Smooth muscle cell (in vitro differentiated cells): Measurements from ENCODE around the gene RAP1GAP2. TPM values are rescaled to one million over a fixed set of nuclear protein-coding genes. Genes with fewer than 3 reads are reported as not detected.

Experiments
- DNase-seq: peaks from one replicate; lab custom pipeline; 2025; ENCODE audit not compliant: unreplicated experiment; lab: John Stamatoyannopoulos, UW
- H2AFZ ChIP-seq: fragments of 200-600 bp; sonication (generic); 2 replicates; pipeline ENCODE4 v1.6.0; 2016; ENCODE audit warnings: antibody characterized with exemption, low read depth, mild to moderate bottlenecking
- H3F3A ChIP-seq: fragments of 200-600 bp; sonication (generic); 2 replicates; pipeline ENCODE4 v1.6.0; 2017; ENCODE audit warnings: antibody characterized with exemption, low read depth
- H3K27ac ChIP-seq: fragments of 200-600 bp; sonication (generic); 2 replicates; pipeline ENCODE4 v1.5.1; 2016; ENCODE audit warnings: low read depth, mild to moderate bottlenecking
- H3K27me3 ChIP-seq: fragments of 200-600 bp; sonication (generic); 2 replicates; pipeline ENCODE4 v1.6.1; 2016; ENCODE audit warnings: low read depth, mild to moderate bottlenecking
- H3K36me3 ChIP-seq: fragments of 200-600 bp; sonication (generic); 2 replicates; pipeline ENCODE4 v1.5.1; 2016; ENCODE audit warnings: low read depth
- H3K4me1 ChIP-seq: fragments of 200-600 bp; sonication (generic); 2 replicates; pipeline ENCODE4 v1.5.1; 2016; ENCODE audit warnings: low read depth
- H3K4me2 ChIP-seq: fragments of 200-600 bp; sonication (generic); 2 replicates; pipeline ENCODE4 v1.6.0; 2016; ENCODE audit warnings: mild to moderate bottlenecking
- H3K4me3 ChIP-seq: fragments of 200-600 bp; sonication (generic); 2 replicates; pipeline ENCODE4 v1.5.1; 2016; ENCODE audit warnings: mild to moderate bottlenecking
- H3K79me2 ChIP-seq: fragments of 200-600 bp; sonication (generic); 2 replicates; pipeline ENCODE4 v1.6.0; 2016; ENCODE audit warnings: low read depth, mild to moderate bottlenecking
- H3K9ac ChIP-seq: fragments of 200-600 bp; sonication (generic); 2 replicates; pipeline ENCODE4 v1.6.0; 2016; ENCODE audit warnings: low read depth
- H3K9me3 ChIP-seq: fragments of 200-600 bp; sonication (generic); replicated peaks from 2 replicates; pipeline ENCODE4 v1.5.1; 2016; ENCODE audit warnings: low read depth
- H4K20me1 ChIP-seq: fragments of 200-600 bp; sonication (generic); 2 replicates; pipeline ENCODE4 v1.6.0; 2016; ENCODE audit warnings: low read depth
- CTCF ChIP-seq: fragments of 200-600 bp; sonication (generic); IDR thresholded peaks from 2 replicates; pipeline ENCODE4 v1.5.1; 2017; ENCODE audit warnings: borderline replicate concordance, mild to moderate bottlenecking, antibody characterized with exemption; ENCODE audit not compliant: insufficient read depth, poor library complexity, severe bottlenecking
- WGBS: methylation state at CpG from one replicate; pipeline ENCODE4 v1.1.7; 2016; ENCODE audit warnings: low lambda C conversion rate; 5-methylcytosine and 5-hydroxymethylcytosine counted together
- polyA plus RNA-seq: library from polyadenylated mRNA; unstranded; fragments of >200 nt; fragmentation: Nextera tagmentation; extraction: Ambion mirVana; gene quantifications from 2 replicates; pipeline ENCODE4 v1.2.1, GENCODE V29; 2016
- total RNA-seq: library from RNA; depleted of rRNA; stranded (reverse); fragments of >200 nt; gene quantifications from 2 replicates; pipeline ENCODE4 v1.2.3, GENCODE V29; 2014

Gene RAP1GAP2
- total and polyA plus RNA-seq, 2 experiments from 2014 or later: 0.31 to 0.99 TPM

- no peak overlapping the region for H2AFZ ChIP-seq
- H3K4me2 ChIP-seq: no peak overlapping the region
- DNase-seq: no peak
- no peak for TF ChIP-seq CTCF
- no peak overlapping the region for H3K27ac ChIP-seq
- H4K20me1 ChIP-seq: no peaks in the 10 kb centered on the region
- H3K9ac ChIP-seq: no peak overlapping the region
- no peaks in the 10 kb centered on the region for H3K27me3 ChIP-seq
- no peaks in the 10 kb centered on the region for H3K79me2 ChIP-seq
- H3K9me3 ChIP-seq: no peaks in the 10 kb centered on the region
- WGBS: 92% methylated on average over 31 of the region's 31 CpGs
- no peaks in the 10 kb centered on the region for H3K36me3 ChIP-seq
- no peaks in the 10 kb centered on the region for H3K4me1 ChIP-seq
- H3K4me3 ChIP-seq: no peak overlapping the region
- H3F3A ChIP-seq: no peaks in the 10 kb centered on the region
These were observed 230.9 kb downstream of the RAP1GAP2 start for GRCh38 chr17:3026856-3027751.

GRCh38 chr17:3027786-3028532 is 231.7 kb downstream of the RAP1GAP2 start:
- Histone ChIP-seq H3K27ac (no peak overlapping the region), H3K9ac (no peak overlapping the region), H3F3A (no peaks in the 10 kb centered on the region), H3K36me3 (no peaks in the 10 kb centered on the region), H3K4me1 (no peaks in the 10 kb centered on the region), H3K79me2 (no peaks in the 10 kb centered on the region), H3K27me3 (no peaks in the 10 kb centered on the region), H4K20me1 (no peaks in the 10 kb centered on the region), H3K4me2 (no peak overlapping the region), H3K4me3 (no peak overlapping the region), H2AFZ (no peak overlapping the region), H3K9me3 (no peaks in the 10 kb centered on the region)
- WGBS: 91% methylated on average over 15 of the region's 18 CpGs
- no peak for TF ChIP-seq CTCF
- DNase-seq: no peak

- no peak overlapping the region for H3K9ac ChIP-seq
- no peak overlapping the region for H3K27ac ChIP-seq
- H3K9me3 ChIP-seq: no peaks in the 10 kb centered on the region
- no peaks in the 10 kb centered on the region for H3K79me2 ChIP-seq
- H3K36me3 ChIP-seq: no peaks in the 10 kb centered on the region
- H4K20me1 ChIP-seq: no peaks in the 10 kb centered on the region
- no peak overlapping the region for H3K4me3 ChIP-seq
- no peaks in the 10 kb centered on the region for H3K27me3 ChIP-seq
- H3K4me2 ChIP-seq: no peak overlapping the region
- no peaks in the 10 kb centered on the region for H3K4me1 ChIP-seq
- WGBS: 86% methylated on average over 19 of the region's 19 CpGs
- no peak overlapping the region for H2AFZ ChIP-seq
- DNase-seq: no peak
- no peaks in the 10 kb centered on the region for H3F3A ChIP-seq
- no peak for TF ChIP-seq CTCF
These were observed 233.1 kb downstream of the RAP1GAP2 start for GRCh38 chr17:3029213-3029913.
